Stimulated activated CD4-positive, alpha-beta T cell treated with anti-CD3 and anti-CD28 coated beads, Interleukin-2, amount 100 ng/mL, for 48 hours (primary cell): Measurements from ENCODE around the gene PSMA2.

Experiments
- DNase-seq, 2 donors: peaks; one replicate each; pipeline ENCODE4 v3.0.0-alpha.2; 2020

The PSMA2 gene

GRCh38 chr7:42931834-42932651, at the start of gene PSMA2, which contains the start of gene MRPL32:
Gene PSMA2 (minus strand): TSS chr7:42932174. CDS start chr7:42932158, 16 bp downstream.
Gene MRPL32 (plus strand): TSS chr7:42932376. CDS start chr7:42932387, 11 bp downstream.
- peak; percentile 83 to 86 for DNase-seq

- no peak for DNase-seq
Observed at GRCh38 chr7:42981601-42982000, 49.6 kb upstream of the PSMA2 start.

GRCh38 chr7:42980514-42980913, 48.5 kb upstream of the PSMA2 start:
- no peak for DNase-seq

- no peak for DNase-seq
Observed at GRCh38 chr7:42980084-42980483, 48.1 kb upstream of the PSMA2 start.

GRCh38 chr7:42978496-42978895, 46.5 kb upstream of the PSMA2 start:
- DNase-seq, result no peak

- no peak for DNase-seq
Observed at GRCh38 chr7:42976371-42976770, 44.4 kb upstream of the PSMA2 start.

- no peak for DNase-seq
Observed at GRCh38 chr7:42972699-42973500, 40.9 kb upstream of the PSMA2 start.

- DNase-seq, result no peak
Observed at GRCh38 chr7:42967391-42967790, 35.4 kb upstream of the PSMA2 start.

- DNase-seq, result no peak
Observed at GRCh38 chr7:42964849-42965805, 33.2 kb upstream of the PSMA2 start.

GRCh38 chr7:42964293-42964692, 32.3 kb upstream of the PSMA2 start:
- no peak for DNase-seq

- no peak for DNase-seq
Observed at GRCh38 chr7:42961170-42961569, 29.2 kb upstream of the PSMA2 start.

- no peak for DNase-seq
Observed at GRCh38 chr7:42960762-42961161, 28.8 kb upstream of the PSMA2 start.

GRCh38 chr7:42959549-42959948, 27.6 kb upstream of the PSMA2 start:
- no peak for DNase-seq

GRCh38 chr7:42956062-42956461, 24.1 kb upstream of the PSMA2 start:
- no peak for DNase-seq

GRCh38 chr7:42953994-42954393, 22.0 kb upstream of the PSMA2 start:
- no peak for DNase-seq

- no peak for DNase-seq
Observed at GRCh38 chr7:42952328-42952727, 20.4 kb upstream of the PSMA2 start.

- DNase-seq, result no peak
Observed at GRCh38 chr7:42950417-42950816, 18.4 kb upstream of the PSMA2 start.

- DNase-seq, result no peak
Observed at GRCh38 chr7:42947521-42947920, 15.5 kb upstream of the PSMA2 start.

- no peak for DNase-seq
Observed at GRCh38 chr7:42946627-42946950, 14.6 kb upstream of the PSMA2 start.

GRCh38 chr7:42945821-42946626, 14.1 kb upstream of the PSMA2 start:
- no peak for DNase-seq

- peak; percentile 68 to 75 for DNase-seq
Observed at GRCh38 chr7:42940985-42941847, 9.2 kb upstream of the PSMA2 start.
